Panc1 (cell line): Measurements from ENCODE around the gene UNC13C. TPM values are rescaled to one million over a fixed set of nuclear protein-coding genes. Genes with fewer than 3 reads are reported as not detected.

Experiments used
- ATAC-seq: fragments of 200-7000 bp; cut with Tn5 transposase; 2 replicates; pipeline ENCODE4 v1.9.1; 2020; ENCODE audit warnings: mild to moderate bottlenecking, moderate library complexity
- BruUV-seq: library from RNA; stranded (reverse); fragments of 400-500 nt; replicated peaks from 2 replicates; lab custom pipeline; 2021; lab: Mats Ljungman, UMichigan
- CTCF ChIA-PET: fragments of 300-600 bp; sonication (Branson Sonifier 250); formaldehyde crosslinking; loops from one replicate; lab custom pipeline; 2022; ENCODE audit warnings: antibody characterized with exemption; lab: Charles Lee
- POLR2A ChIA-PET: fragments of 300-600 bp; sonication (Branson Sonifier 250); formaldehyde crosslinking; loops from one replicate; lab custom pipeline; 2022; ENCODE audit warnings: antibody characterized with exemption; lab: Charles Lee
- DNase-seq: peaks from one replicate; pipeline ENCODE4 v3.0.0-alpha.2; 2010; ENCODE audit warnings: low read depth, low spot score
- H3K27ac ChIP-seq: 2 replicates; pipeline ENCODE4 v1.5.1; 2011; ENCODE audit warnings: mild to moderate bottlenecking, low read length, inconsistent platforms
- H3K27me3 ChIP-seq: fragments of 200-500 bp; sonication (Bioruptor generic); 2 replicates; pipeline ENCODE4 v1.6.0; 2014; ENCODE audit warnings: low read length, inconsistent platforms; ENCODE audit not compliant: control insufficient read depth, insufficient read depth
- H3K36me3 ChIP-seq: fragments of 200-500 bp; sonication (Bioruptor generic); 2 replicates; pipeline ENCODE4 v1.5.1; 2014; ENCODE audit warnings: inconsistent platforms, mild to moderate bottlenecking, low read length, moderate library complexity; ENCODE audit not compliant: control insufficient read depth, insufficient read depth
- H3K4me1 ChIP-seq: 2 replicates; pipeline ENCODE4 v1.5.1; 2011; ENCODE audit warnings: inconsistent platforms, mild to moderate bottlenecking, low read length, moderate library complexity; ENCODE audit not compliant: control insufficient read depth, insufficient read depth
- H3K4me3 ChIP-seq, 2 experiments: 2 replicates each; pipeline ENCODE4 v1.5.1; 2011 to 2012; ENCODE audit warnings: low read depth in 2 of 2, low read length in 2 of 2, mild to moderate bottlenecking in 2 of 2, inconsistent platforms in 1 of 2, moderate library complexity in 1 of 2
- H3K9me3 ChIP-seq: fragments of 200-500 bp; sonication (Bioruptor generic); 2 replicates; pipeline ENCODE4 v1.5.1; 2014; ENCODE audit warnings: low read depth, mild to moderate bottlenecking, inconsistent platforms, low read length, moderate library complexity; ENCODE audit not compliant: control insufficient read depth, insufficient read depth
- POLR2AphosphoS5 ChIP-seq: IDR thresholded peaks from 2 replicates; pipeline ENCODE4 v1.6.1; 2012; ENCODE audit warnings: mild to moderate bottlenecking, low read depth, low read length, moderate library complexity
- SIN3A ChIP-seq: IDR thresholded peaks from 2 replicates; pipeline ENCODE4 v1.6.1; 2012; ENCODE audit warnings: low read depth, mild to moderate bottlenecking, low read length, moderate library complexity, borderline replicate concordance; ENCODE audit not compliant: insufficient read depth
- TCF7L2 ChIP-seq: IDR thresholded peaks from 2 replicates; pipeline ENCODE4 v1.6.1; 2011; ENCODE audit warnings: mild to moderate bottlenecking, low read depth, low read length, inconsistent platforms
- in situ Hi-C: cut with HindIII; loops from 2 replicates; pipeline ENCODE4 v1.10.0; 2016; ENCODE audit warnings: low sequenced_read_pairs, low pct_unique_long_range_greater_than_20kb
- intact Hi-C: fragments of 100-400 bp; cut with micrococcal nuclease; formaldehyde crosslinking; loops from one replicate; pipeline ENCODE4 v1.10.0; 2022; ENCODE audit not compliant: unreplicated experiment
- total RNA-seq: library from RNA; stranded (reverse); gene quantifications from one replicate; pipeline ENCODE4 v1.2.1, GENCODE V29; 2021; ENCODE audit not compliant: unreplicated experiment
- TF ChIP-seq, protein P1 (sequence below): fragments of 450-650 bp; IDR thresholded peaks from 2 replicates; pipeline ENCODE4 v1.5.1; 2017; ENCODE audit warnings: mild to moderate bottlenecking
- TF ChIP-seq, protein P2 (sequence below), 2 experiments: IDR thresholded peaks; 2 replicates each; pipeline ENCODE4 v1.6.1; 2011 to 2012; ENCODE audit warnings: low read depth in 2 of 2, control low read depth in 1 of 2, low read length in 1 of 2, mild to moderate bottlenecking in 1 of 2, moderate library complexity in 1 of 2; ENCODE audit not compliant: insufficient read depth in 1 of 2

Gene UNC13C
- total RNA-seq, 1 experiment from 2014 or later = not detected

- Histone ChIP-seq H3K4me3 (no peak overlapping the region), H3K4me1 (no peaks in the 10 kb centered on the region), H3K9me3 (no peaks in the 10 kb centered on the region; the same call in 1 of the 2 replicates), H3K36me3 (no peaks in the 10 kb centered on the region), H3K27me3 (no peaks in the 10 kb centered on the region), H3K27ac (no peak overlapping the region)
- intact Hi-C loops (no loop called here), in situ Hi-C loops (no loop called here)
- no peak for DNase-seq
- ChIA-PET POLR2A (no interaction called here), CTCF (no interaction called here)
- no TSS peak for BruUV-seq
- TF ChIP-seq, protein P1, sequence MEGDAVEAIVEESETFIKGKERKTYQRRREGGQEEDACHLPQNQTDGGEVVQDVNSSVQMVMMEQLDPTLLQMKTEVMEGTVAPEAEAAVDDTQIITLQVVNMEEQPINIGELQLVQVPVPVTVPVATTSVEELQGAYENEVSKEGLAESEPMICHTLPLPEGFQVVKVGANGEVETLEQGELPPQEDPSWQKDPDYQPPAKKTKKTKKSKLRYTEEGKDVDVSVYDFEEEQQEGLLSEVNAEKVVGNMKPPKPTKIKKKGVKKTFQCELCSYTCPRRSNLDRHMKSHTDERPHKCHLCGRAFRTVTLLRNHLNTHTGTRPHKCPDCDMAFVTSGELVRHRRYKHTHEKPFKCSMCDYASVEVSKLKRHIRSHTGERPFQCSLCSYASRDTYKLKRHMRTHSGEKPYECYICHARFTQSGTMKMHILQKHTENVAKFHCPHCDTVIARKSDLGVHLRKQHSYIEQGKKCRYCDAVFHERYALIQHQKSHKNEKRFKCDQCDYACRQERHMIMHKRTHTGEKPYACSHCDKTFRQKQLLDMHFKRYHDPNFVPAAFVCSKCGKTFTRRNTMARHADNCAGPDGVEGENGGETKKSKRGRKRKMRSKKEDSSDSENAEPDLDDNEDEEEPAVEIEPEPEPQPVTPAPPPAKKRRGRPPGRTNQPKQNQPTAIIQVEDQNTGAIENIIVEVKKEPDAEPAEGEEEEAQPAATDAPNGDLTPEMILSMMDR = no peak
- TF ChIP-seq TCF7L2 = no peak
- TF ChIP-seq, protein P2, sequence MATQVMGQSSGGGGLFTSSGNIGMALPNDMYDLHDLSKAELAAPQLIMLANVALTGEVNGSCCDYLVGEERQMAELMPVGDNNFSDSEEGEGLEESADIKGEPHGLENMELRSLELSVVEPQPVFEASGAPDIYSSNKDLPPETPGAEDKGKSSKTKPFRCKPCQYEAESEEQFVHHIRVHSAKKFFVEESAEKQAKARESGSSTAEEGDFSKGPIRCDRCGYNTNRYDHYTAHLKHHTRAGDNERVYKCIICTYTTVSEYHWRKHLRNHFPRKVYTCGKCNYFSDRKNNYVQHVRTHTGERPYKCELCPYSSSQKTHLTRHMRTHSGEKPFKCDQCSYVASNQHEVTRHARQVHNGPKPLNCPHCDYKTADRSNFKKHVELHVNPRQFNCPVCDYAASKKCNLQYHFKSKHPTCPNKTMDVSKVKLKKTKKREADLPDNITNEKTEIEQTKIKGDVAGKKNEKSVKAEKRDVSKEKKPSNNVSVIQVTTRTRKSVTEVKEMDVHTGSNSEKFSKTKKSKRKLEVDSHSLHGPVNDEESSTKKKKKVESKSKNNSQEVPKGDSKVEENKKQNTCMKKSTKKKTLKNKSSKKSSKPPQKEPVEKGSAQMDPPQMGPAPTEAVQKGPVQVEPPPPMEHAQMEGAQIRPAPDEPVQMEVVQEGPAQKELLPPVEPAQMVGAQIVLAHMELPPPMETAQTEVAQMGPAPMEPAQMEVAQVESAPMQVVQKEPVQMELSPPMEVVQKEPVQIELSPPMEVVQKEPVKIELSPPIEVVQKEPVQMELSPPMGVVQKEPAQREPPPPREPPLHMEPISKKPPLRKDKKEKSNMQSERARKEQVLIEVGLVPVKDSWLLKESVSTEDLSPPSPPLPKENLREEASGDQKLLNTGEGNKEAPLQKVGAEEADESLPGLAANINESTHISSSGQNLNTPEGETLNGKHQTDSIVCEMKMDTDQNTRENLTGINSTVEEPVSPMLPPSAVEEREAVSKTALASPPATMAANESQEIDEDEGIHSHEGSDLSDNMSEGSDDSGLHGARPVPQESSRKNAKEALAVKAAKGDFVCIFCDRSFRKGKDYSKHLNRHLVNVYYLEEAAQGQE (IDR thresholded peaks at IDR 0.05; ENCODE audit: insufficient read depth in 1 of 2, low read depth in 2 of 2, low read length in 1 of 2) = no peak
- TF ChIP-seq POLR2AphosphoS5 = no peak
- no peak for TF ChIP-seq SIN3A
- no peak for ATAC-seq
Measured at GRCh38 chr15:54675241-54675640, 697.0 kb downstream of the UNC13C start.

GRCh38 chr15:54681584-54681983 lies 703.3 kb downstream of the UNC13C start:
- H3K4me3 ChIP-seq = no peak overlapping the region
- DNase-seq (no peak), ATAC-seq (no peak)
- H3K36me3 ChIP-seq = no peaks in the 10 kb centered on the region
- in situ Hi-C loops (no loop called here), intact Hi-C loops (no loop called here)
- CTCF ChIA-PET = no interaction called here
- BruUV-seq = no TSS peak
- H3K27me3 ChIP-seq = no peaks in the 10 kb centered on the region
- H3K4me1 ChIP-seq = no peaks in the 10 kb centered on the region
- POLR2A ChIA-PET = no interaction called here
- TF ChIP-seq SIN3A (no peak), TCF7L2 (no peak), POLR2AphosphoS5 (no peak)
- TF ChIP-seq, protein P2 (IDR thresholded peaks at IDR 0.05; ENCODE audit: insufficient read depth in 1 of 2, low read depth in 2 of 2, low read length in 1 of 2) = no peak
- TF ChIP-seq, protein P1 = no peak
- H3K9me3 ChIP-seq = no peaks in the 10 kb centered on the region; the same call in 1 of the 2 replicates
- H3K27ac ChIP-seq = no peak overlapping the region
